GM23338 (cell line): Measurements from ENCODE around the gene CNTNAP2.

Source experiments
- CREB1 ChIP-seq: fragments of 250-450 bp; sonication (Bioruptor Pico); IDR thresholded peaks from 2 replicates; pipeline ENCODE4 v1.5.0; 2020; ENCODE audit warnings: low read depth, mild to moderate bottlenecking, moderate library complexity
- CTCF ChIP-seq, 2 experiments: fragments of 200-600 bp in 1 of 2; sonication (generic) in 1 of 2; conservative IDR thresholded peaks; 2 replicates each; pipeline versions ENCODE4 v1.5.1 to v1.6.1; 2016 to 2017; ENCODE audit warnings: antibody characterized with exemption in 2 of 2, low read depth in 2 of 2, mild to moderate bottlenecking in 2 of 2, moderate library complexity in 1 of 2
- EZH2 ChIP-seq: fragments of 200-600 bp; sonication (generic); IDR thresholded peaks from one replicate; pipeline ENCODE4 v1.8.0; 2017; ENCODE audit warnings: antibody characterized with exemption, mild to moderate bottlenecking, low read depth; ENCODE audit not compliant: unreplicated experiment
- EZH2phosphoT487 ChIP-seq: fragments of 200-600 bp; sonication (generic); IDR thresholded peaks from one replicate; pipeline ENCODE4 v1.8.1; 2018; ENCODE audit warnings: antibody characterized with exemption; ENCODE audit not compliant: unreplicated experiment
- POLR2AphosphoS5 ChIP-seq: IDR thresholded peaks from 2 replicates; pipeline ENCODE4 v1.6.1; 2016; ENCODE audit warnings: antibody characterized with exemption, low read depth
- TF ChIP-seq, protein P1 (sequence below): IDR thresholded peaks from one replicate; pipeline ENCODE4 v1.6.1; 2018; ENCODE audit warnings: antibody characterized with exemption; ENCODE audit not compliant: unreplicated experiment

- TF ChIP-seq CTCF (conservative IDR thresholded peaks at IDR 0.05; ENCODE audit: low read depth in 2 of 2) (no peak), EZH2 (no peak), POLR2AphosphoS5 (no peak), EZH2phosphoT487 (no peak), CREB1 (CRISPR knock-in tag) (no peak)
- TF ChIP-seq, protein P1, sequence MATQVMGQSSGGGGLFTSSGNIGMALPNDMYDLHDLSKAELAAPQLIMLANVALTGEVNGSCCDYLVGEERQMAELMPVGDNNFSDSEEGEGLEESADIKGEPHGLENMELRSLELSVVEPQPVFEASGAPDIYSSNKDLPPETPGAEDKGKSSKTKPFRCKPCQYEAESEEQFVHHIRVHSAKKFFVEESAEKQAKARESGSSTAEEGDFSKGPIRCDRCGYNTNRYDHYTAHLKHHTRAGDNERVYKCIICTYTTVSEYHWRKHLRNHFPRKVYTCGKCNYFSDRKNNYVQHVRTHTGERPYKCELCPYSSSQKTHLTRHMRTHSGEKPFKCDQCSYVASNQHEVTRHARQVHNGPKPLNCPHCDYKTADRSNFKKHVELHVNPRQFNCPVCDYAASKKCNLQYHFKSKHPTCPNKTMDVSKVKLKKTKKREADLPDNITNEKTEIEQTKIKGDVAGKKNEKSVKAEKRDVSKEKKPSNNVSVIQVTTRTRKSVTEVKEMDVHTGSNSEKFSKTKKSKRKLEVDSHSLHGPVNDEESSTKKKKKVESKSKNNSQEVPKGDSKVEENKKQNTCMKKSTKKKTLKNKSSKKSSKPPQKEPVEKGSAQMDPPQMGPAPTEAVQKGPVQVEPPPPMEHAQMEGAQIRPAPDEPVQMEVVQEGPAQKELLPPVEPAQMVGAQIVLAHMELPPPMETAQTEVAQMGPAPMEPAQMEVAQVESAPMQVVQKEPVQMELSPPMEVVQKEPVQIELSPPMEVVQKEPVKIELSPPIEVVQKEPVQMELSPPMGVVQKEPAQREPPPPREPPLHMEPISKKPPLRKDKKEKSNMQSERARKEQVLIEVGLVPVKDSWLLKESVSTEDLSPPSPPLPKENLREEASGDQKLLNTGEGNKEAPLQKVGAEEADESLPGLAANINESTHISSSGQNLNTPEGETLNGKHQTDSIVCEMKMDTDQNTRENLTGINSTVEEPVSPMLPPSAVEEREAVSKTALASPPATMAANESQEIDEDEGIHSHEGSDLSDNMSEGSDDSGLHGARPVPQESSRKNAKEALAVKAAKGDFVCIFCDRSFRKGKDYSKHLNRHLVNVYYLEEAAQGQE, result no peak
Observed at GRCh38 chr7:147569116-147569913, 1452.7 kb downstream of the CNTNAP2 start.
